Calu3 (cell line): Measurements from ENCODE around the gene C6orf163. TPM values are rescaled to one million over a fixed set of nuclear protein-coding genes. Genes with fewer than 3 reads are reported as not detected.

Experiments used
- BruUV-seq: library from RNA; stranded (reverse); fragments of 400-500 nt; replicated peaks from 2 replicates; lab custom pipeline; 2021; lab: Mats Ljungman, UMichigan
- CTCF ChIA-PET: fragments of 300-600 bp; sonication (Branson Sonifier 250); formaldehyde crosslinking; loops from one replicate; lab custom pipeline; 2022; ENCODE audit warnings: antibody characterized with exemption; lab: Charles Lee
- DNase-seq: peaks from one replicate; pipeline ENCODE4 v3.0.0; 2022
- H3K27ac Mint-ChIP-seq: one replicate; pipeline ENCODE4 v1.8.0; 2022; ENCODE audit warnings: mixed read lengths; ENCODE audit not compliant: unreplicated experiment
- H3K27me3 Mint-ChIP-seq: one replicate; pipeline ENCODE4 v1.8.0; 2022; ENCODE audit warnings: mixed read lengths; ENCODE audit not compliant: unreplicated experiment
- H3K36me3 Mint-ChIP-seq: one replicate; pipeline ENCODE4 v1.8.0; 2022; ENCODE audit warnings: mild to moderate bottlenecking, moderate library complexity, mixed read lengths; ENCODE audit not compliant: insufficient read depth, unreplicated experiment
- H3K4me1 Mint-ChIP-seq: one replicate; pipeline ENCODE4 v1.8.0; 2022; ENCODE audit warnings: mild to moderate bottlenecking, low read depth, mixed read lengths; ENCODE audit not compliant: unreplicated experiment
- H3K4me3 Mint-ChIP-seq: one replicate; pipeline ENCODE4 v1.8.0; 2022; ENCODE audit warnings: mild to moderate bottlenecking, low read depth, moderate library complexity, mixed read lengths; ENCODE audit not compliant: unreplicated experiment
- H3K9me3 Mint-ChIP-seq: one replicate; pipeline ENCODE4 v1.8.0; 2022; ENCODE audit warnings: low read depth, mixed read lengths; ENCODE audit not compliant: unreplicated experiment
- CTCF ChIP-seq: fragments of 200-600 bp; IDR thresholded peaks from one replicate; pipeline ENCODE4 v1.8.0; 2022; ENCODE audit warnings: antibody characterized with exemption; ENCODE audit not compliant: unreplicated experiment
- intact Hi-C: fragments of 100-400 bp; cut with micrococcal nuclease; formaldehyde crosslinking; loops from one replicate; pipeline ENCODE4 v1.10.0; 2022; ENCODE audit not compliant: unreplicated experiment
- total RNA-seq: library from RNA; stranded (reverse); gene quantifications from 2 replicates; pipeline ENCODE4 v1.2.3, GENCODE V29; 2022

Gene C6orf163
- total RNA-seq, 1 experiment from 2014 or later = 5.9 TPM

DNA sequence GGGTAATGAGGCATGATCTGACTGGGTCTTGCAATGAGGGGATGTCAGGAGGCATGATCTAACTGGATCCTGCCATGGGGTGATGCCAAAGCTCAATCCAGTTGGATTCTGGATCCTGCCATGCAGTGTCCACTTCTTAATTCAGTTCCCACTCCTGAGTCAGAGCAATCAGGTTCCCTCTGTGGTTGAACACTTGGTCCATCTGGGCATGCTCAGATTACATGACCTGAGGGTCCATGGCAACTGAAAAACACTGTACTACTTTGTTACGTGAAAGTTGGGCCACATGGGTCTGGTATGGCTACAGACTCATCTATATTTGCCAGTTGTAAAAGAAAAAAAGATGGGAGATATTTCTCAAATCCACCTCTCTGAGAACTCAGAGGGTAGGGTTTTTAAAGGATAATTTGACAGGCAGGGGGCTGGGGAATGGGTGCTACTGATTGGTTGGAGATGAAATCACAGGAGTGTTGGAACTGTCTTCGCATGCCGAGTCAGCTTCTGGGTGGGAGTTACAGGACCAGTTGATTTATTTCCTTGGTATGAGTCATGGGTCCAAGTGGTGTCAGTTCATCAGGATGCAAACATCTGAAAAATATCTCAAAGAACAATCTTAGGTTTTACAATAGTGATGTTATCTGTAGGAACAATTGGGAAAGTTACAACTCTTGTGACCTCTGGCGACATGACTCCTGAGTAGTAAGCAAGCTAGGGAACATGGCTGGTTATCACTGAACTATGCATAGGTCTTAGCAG, 21.6 kb downstream of the C6orf163 start:
- CTCF ChIA-PET = no interaction called here
- TF ChIP-seq CTCF = no peak
- Mint-ChIP-seq H3K4me3 (no peak overlapping the region), H3K9me3 (peaks cover 3% of the 10 kb centered on the region), H3K27me3 (no peaks in the 10 kb centered on the region), H3K27ac (no peak overlapping the region), H3K36me3 (no peaks in the 10 kb centered on the region), H3K4me1 (no peaks in the 10 kb centered on the region)
- intact Hi-C loops = no loop called here
- DNase-seq = no peak
- no TSS peak for BruUV-seq

DNA sequence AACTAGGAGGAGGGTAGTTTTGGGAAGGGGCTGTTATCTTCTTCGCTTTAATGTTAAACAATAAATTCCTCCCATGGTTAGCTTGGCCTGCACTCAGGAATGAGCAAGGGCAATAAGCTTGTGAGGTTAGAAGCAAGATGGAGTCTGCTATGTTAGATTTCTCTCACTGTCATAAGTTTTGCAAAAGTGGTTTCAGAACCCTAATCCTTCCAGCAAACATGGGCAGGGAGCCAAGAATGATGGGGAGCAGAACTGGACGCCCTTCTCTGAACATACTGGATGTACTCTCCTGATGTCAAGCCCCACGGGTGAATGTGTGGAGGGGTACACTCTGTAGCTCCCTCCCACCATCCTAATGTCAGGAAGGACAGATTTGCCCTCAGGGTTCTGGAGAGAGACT, 22.3 kb downstream of the C6orf163 start:
- CTCF ChIA-PET = no interaction called here
- Mint-ChIP-seq H3K4me3 (no peak overlapping the region), H3K9me3 (peaks cover 3% of the 10 kb centered on the region), H3K27me3 (no peaks in the 10 kb centered on the region), H3K36me3 (no peaks in the 10 kb centered on the region), H3K4me1 (no peaks in the 10 kb centered on the region), H3K27ac (no peak overlapping the region)
- no TSS peak for BruUV-seq
- no peak for TF ChIP-seq CTCF
- no peak for DNase-seq
- intact Hi-C loops = no loop called here

GRCh38 chr6:87373377-87373776, 28.8 kb downstream of the C6orf163 start:
- Mint-ChIP-seq H3K27ac (no peak overlapping the region), H3K9me3 (peaks cover 3% of the 10 kb centered on the region), H3K27me3 (no peaks in the 10 kb centered on the region), H3K36me3 (no peaks in the 10 kb centered on the region), H3K4me3 (no peak overlapping the region), H3K4me1 (no peaks in the 10 kb centered on the region)
- CTCF ChIA-PET = no interaction called here
- BruUV-seq = no TSS peak
- intact Hi-C loops = no loop called here
- DNase-seq = no peak
- TF ChIP-seq CTCF = no peak

GRCh38 chr6:87375315-87375714, 30.7 kb downstream of the C6orf163 start:
- no peaks in the 10 kb centered on the region for H3K27me3 Mint-ChIP-seq
- H3K4me3 Mint-ChIP-seq = no peak overlapping the region
- DNase-seq = no peak

More at GRCh38 chr6:87375315-87375714, 30.7 kb downstream of the C6orf163 start:
- CTCF ChIA-PET = no interaction called here
- Mint-ChIP-seq H3K36me3 (no peaks in the 10 kb centered on the region), H3K27ac (no peak overlapping the region), H3K4me1 (no peaks in the 10 kb centered on the region), H3K9me3 (no peaks in the 10 kb centered on the region)
- intact Hi-C loops = no loop called here
- no peak for TF ChIP-seq CTCF
- BruUV-seq = no TSS peak
